HuH-7 (cell line): ENCODE data around the gene ARHGEF17.

Source experiments
- DNase-seq: peaks from one replicate; pipeline ENCODE4 v3.0.0; 2011; ENCODE audit warnings: low spot score

ARHGEF17 gene

DNA sequence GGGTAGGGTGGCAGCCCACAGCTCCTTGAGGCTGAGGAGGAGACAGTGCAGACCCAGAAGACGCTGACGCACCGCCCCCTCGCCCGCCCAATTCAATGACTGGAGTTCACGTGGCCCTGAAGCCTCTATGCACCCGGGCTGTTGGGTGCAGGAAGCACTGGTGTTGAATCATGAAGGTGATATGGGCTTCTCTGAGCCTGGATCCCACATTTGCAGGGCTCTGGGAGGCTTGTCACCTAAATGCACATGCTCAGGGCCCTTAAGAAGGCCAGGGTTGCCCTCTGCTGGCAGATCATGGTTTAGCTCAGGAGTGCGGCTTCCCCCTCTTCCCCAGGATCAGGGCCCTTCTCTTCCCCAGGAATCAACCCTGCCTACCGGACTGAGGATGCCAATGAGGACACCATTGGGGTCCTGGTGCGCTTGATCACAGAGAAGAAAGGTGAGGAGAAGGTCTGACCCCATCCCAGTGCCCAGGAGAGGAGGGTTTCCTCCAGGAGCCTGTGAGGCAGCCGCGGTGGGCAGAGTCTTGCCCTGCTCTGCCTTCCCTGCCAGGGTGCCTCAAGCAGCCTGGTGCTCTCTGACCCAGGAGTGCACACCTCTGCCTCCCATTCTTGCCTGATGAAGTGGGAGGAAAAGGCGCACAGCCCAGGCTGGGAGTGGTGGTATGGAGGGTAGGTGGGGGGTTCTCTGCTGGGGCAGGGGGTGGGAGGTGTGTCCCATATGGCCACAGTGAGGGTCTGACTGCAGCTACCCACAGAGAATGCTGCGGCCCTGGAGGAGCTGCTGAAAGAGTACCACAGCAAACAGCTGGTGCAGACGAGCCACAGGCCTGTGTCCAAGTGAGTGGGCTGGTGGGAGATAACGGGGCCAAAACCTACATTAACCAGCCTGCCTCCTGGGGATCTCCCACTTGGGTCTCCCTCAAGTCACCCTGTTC, 85.7 kb downstream of the ARHGEF17 start:
- peak; percentile 96 for DNase-seq

DNA sequence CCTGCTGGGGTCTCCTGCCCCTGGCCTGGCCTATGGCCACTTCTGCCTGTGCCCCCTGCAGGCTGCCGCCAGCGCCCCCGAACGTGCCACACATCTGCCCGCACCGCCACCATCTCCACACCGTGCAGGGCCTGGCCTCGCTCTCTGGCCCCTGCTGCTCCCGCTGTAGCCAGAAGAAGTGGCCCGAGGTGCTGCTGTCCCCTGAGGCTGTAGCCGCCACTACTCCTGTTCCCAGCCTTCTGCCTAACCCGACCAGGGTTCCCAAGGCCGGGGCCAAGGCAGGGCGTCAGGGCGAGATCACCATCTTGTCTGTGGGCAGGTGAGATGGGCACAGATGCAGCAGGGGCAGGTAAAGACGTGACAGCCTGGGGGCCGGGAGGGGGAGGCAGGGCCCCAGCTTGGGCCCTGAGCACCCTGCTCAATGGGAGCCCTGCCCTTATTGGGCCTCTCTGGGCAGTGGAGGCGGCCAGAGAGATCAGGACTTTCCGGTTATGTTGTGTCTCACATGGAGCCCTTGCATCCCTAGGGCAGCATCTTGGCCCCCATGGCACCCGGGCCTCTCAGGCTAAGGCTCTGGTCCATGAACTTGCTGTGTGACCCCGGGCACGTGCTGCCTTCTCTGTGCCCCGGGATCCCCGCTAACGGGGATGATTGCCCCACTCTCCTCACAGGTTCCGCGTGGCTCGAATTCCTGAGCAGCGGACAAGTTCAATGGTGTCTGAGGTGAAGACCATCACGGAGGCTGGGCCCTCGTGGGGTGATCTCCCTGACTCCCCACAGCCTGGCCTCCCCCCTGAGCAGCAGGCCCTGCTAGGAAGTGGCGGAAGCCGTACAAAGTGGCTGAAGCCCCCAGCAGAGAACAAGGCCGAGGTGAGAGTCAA, 86.6 kb downstream of the ARHGEF17 start:
- no peak for DNase-seq

DNA sequence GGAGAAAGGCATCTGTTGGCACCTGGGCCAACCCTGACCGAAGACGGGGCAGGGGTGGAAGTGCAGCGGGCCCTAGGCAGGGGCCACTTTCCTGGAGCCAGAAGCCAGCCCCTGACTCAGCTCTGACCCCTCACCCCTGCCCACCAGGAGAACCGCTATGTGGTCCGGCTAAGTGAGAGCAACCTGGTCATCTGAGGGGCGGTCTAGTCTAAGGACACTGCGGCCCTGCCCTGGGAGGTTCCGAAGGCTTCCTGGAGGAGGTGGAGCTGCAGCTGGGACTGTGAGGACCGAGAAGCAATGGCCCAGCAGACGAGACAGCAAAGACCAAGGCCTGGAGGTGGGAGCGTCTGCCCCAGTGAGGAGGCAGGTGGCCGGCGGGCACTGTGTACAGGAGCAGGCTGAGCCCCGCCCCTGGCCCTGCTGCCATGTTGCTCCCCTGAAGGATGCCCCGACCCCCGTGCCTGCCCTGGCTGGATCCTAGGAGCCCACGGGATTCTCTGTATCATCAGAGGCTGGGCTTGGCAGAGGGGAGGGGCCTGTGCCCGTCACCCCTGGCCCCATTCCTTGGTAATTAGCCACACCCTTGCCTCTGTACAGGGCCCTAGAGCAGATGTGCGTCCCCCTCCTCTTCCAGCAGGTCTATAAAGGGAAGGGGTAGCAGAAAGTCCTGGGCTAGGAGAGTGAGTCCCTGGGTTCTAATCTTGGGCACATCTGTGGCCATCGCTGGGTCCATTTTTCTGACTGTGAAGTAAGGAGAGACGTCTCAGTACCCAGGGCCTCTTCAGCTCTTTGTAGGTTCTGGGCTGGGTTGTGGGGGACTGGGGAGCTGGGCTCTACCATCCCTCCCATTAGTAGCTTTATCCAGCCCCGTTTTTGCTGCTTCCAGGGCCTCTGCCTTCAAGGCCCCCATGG, 87.5 kb downstream of the ARHGEF17 start:
- DNase-seq = no peak

DNA sequence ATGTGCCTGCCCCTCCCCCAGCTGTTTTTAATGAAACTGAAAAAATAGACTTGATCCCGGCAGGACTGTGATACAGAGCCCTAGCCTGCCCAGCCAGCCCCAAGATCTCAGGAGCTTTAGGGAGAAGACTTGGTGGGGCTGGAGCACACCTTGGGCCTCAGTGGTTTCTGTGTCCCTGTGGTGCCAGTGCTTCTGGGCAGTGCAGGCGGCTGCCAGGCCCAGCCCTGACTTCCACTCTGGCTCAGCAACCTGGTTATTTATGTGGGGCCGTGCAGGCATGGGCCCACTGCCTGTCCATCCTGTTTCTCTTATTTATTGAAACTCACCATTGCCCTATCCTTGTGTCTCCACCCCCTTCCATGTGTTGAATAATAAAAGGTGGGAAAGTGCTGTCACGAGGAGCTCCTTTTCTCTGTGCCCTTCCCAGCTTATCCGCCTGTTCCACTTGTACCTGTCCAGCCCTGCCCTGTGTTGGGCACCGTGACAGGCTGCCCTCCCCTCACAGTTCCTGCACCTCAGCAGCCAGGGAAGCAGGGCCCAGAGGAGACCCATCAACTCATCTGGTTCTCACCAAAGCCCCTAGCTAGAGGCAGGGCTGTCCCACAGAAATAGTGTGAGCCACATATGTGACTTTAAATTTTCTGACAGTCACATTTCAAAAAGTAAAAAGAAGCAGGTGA, 88.3 kb downstream of the ARHGEF17 start:
- DNase-seq = no peak

DNA sequence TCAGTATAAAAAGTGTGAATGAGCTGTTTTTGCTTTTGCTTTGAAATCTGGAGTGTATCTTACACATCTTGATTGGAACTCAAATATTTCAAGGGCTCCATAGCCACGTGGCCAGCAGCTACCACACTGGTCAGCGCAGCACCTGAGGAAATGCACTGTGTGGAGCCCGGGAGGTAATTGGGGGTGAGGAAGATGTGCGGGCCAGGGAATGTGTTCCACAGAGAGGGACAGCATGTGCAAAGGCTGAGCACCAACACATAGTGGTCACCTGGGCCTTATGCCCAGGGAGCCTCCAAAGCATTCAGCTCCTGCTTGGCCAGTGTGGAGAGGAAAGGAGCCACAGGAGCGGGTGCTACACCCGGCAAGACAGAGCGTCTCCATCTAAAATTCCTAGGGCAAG, 88.9 kb downstream of the ARHGEF17 start:
- DNase-seq = no peak

DNA sequence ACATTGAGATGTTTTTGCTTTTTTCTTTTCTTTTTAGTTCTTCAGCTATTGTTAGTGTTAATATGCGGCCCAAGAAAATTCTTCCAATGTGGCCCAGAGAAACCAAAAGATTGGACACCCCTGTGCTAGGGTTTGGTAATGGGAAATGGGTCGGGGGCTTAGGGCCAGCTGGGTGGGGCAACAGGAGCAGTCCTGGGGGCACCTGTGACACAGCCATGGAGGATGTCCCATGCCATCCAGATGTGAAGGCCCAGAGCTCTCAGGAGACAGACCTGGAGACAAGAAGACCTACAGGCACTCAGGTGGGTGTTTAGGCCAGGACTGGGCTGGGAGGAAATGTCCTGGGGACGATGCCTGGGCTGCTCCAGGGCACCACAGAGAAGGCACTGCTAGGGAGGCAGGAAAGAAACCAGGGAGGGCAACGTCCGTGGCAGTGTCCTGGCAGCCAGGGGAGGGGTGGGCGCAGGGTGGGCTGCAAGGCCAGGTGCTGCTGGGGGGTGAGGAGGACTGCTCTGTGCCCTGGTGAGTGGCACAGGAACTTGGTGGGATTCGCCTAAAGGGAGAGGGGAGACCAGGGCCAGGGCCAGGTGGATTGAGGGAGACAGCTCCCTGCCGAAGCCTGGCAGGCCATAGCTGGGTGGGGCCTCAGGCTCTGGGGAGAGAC, 89.5 kb downstream of the ARHGEF17 start:
- DNase-seq = no peak

DNA sequence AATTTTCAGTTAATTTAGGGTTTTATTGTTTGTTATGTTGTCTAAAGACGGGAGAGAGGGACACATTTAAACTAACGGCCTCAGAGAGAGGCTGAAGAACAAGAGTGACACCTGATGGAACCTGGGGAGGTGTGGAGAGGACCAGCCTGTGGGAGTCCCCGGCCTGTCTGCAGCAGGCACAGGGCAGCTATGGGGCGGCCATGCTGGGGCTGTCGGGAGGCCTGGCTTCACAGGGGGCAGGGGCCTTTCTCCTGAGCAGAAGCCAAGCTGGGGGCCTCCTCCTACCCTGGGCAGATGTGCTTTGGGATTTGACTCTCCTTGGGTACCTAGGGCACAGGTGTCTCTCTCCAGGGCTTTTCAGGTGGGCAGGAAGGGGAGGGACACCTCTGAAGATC, 90.1 kb downstream of the ARHGEF17 start:
- no peak for DNase-seq

DNA sequence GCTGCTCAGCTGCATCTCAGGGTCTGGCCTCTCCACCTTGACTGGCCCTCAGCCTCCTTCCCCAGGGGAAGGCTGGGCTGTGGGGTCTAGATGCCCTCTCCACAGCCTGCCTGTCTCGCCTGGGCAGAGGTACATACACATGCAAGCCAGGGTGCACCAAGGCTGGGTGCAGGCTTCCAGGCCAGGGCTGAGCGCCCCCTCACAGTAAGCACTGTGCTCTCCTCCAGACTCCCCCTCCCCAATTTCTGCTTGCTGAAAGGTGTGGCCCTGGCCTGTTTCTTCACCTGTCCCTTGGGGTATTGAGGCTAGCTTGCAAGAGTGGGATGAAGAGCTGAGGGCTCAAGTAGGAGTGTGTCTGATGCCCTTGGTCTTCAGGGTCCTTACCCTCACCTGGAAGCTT, 90.6 kb downstream of the ARHGEF17 start:
- no peak for DNase-seq

DNA sequence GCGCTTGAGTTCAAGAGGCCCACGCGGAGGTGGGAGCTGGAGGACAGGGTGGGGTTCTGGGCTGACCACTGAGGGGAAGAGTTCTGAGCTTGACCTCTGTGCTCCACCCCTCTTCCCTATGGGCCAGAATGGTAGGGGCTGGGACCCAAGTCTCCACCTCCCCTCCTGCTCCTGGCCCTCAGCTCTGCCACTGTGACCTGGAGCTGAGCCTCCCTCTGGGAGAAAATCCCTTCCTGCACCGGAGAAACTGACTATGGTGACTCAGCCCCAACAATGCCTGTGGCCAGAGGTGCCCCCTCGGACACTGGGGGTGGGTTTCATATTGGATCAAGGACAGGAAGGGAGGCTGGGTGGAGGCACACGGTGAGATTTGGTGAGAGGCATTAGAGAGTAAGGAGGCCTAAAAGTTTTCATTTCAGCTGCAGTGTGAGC, 91.1 kb downstream of the ARHGEF17 start:
- no peak for DNase-seq

DNA sequence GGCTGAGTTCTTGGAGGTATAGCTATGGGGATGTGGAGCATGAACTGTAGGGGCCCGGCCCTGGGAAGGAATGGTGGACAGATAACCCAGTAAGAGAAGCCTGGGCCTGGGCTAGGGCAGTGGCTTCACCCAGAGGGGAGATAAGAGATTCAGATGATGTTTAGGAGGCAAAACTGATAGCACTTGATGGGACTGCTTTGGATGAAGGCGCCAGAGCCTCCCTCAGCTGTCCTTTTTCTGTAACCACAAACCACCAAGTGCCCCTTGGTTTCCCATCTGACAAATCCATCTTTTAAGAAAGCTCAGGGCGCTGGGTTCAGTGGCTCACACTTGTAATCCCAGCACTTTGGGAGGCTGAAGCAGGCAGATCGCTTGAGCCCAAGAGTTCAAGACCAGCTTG, 91.6 kb downstream of the ARHGEF17 start:
- no peak for DNase-seq

DNA sequence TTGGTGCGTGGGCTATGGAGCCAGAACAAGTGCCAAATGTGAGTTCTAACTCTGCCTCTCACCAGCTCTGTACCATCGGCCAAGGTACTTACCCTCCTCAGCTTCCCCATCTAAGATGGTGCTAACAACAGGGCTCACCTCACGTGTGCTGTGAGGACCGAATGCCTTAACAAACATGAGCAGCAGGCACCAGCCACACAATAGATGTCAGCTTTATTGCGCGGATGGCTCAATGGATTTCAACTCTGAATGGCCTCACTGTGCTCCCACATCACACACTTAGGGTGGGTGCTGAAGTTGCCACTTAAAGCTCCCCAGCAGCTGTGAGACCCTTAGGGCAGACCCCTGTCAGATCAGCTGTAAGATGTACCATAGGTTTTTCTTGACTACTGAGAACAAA, 92.2 kb downstream of the ARHGEF17 start:
- DNase-seq = no peak

DNA sequence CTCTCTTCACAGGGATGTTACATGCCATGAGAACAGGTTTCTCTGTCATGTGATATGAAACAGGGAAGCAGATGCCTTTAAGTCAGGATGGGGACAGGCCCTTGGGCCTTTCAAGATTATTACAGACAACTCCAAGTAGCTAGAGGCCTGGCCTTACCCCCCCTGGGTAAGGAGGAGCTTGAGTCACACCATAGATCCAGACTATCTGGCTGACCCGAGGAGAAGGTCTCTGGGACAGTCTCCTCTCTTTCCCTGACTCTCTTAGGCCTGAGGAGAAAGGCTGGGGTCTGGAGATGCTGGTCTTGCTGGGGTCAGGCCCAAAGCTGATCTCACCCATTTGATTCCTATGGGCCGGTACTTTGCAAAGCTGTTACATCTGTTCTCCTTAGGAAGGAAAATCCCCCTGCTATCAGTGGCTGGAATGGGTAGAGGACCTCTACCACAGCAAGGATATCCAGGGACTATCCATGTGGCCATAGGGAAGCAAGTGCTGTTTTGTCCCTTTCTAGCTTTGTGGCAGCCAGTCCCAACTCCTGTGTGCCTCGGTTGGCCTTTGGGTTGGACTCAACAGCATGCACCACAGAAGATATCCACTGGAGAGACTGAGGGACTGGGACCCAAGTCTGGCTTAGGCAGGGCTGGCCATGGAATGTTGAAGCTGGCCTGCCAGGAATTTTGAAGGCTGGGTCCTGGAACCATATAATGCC, 93.3 kb downstream of the ARHGEF17 start:
- no peak for DNase-seq

DNA sequence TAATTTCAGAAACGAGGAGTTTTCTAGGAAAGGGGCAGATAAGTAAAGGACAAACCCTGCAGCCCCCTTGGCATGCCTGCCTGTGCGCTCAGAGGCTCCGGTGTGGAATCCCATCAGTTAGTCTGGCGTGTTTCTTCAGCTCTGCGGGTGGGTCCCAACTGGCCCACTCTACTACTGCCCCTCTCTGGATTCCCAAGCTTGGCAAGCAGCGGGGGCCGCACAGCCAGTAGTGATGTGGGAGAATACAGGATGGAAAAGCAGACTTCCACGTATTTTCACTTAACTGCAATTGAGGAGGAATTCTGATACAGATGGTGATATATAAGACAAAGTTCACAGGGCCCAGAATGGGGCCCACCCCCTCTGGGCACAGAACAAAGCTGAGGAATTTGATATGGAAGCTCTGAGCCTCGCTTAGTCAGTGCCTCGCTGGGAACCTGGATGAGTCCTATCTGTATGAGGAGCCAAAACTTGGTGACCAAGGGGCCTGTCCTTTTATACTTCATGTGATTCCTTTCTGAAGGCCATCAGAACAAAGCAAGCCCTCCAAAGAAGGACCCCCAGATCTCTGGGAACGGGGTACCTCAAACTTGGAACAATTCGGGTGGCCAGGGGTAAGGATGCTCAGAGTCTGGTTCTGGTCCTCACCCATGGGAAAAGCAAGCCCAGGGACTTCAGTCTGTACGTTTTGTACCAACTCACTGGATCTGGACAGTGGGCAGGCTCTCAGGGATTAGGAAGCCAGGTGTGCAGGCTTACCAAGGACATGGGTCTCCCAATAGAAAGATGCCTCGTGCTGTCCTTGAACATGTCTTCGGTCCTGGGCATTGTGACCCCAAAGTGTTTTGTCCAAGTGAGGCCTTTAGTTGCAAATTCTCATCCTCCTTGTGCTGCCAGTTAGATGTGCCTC, 94.1 kb downstream of the ARHGEF17 start:
- DNase-seq = no peak

DNA sequence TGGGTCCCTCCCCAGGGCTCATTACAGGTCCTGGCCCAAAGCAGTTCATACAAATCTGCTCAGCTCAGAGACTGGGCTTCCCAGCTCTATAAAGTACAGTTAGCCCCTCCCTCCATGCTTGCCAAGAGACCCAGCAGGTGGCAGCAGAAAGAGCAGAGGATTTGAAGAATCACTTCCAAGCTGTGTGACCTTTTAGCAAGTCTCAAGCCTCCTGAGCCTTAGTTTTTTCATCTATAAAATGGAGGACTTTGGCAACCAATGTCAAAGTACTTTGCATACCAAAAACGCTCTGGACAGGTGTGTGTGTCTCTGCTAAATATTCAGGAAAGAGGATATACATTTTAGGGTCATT, 94.7 kb downstream of the ARHGEF17 start:
- DNase-seq = no peak

DNA sequence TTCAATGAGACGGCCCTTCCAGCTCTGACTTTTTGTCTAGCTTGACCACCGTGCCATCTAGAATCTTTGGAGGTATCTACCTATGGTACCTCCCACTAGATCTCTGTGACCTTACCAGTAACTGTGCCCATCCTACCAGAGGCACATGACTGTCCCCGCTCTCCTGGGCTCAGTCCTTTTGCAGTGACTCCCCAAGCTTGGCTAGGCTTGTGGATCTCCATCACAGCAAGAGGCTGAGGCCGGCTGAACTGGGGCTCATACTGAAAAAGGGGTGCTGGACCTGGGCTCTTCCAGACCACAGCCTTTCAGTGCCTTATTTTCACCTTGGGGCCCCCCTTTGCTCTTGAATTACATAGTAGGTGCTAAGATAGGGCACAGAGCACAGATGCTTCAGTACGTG, 95.5 kb downstream of the ARHGEF17 start:
- no peak for DNase-seq

DNA sequence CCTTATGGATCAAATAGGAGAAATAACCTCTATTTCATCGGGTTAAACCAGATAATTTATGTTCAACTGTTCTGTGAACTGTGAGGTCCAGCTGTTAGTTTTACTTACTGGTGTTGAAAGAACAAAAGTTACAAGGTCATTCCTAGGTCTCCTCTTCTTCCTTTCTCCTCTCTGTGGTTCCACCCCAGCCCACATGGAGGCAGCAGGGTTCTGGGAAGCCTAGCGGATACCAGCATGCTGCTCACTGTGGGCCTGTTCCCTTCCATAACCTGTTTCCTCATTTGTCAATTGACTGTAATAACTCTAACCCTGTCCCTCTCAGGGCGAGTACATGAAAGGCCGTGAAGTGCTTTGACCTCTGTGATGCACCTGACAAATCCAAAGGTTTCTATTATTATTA, 96.0 kb downstream of the ARHGEF17 start:
- DNase-seq = peak; percentile 73

DNA sequence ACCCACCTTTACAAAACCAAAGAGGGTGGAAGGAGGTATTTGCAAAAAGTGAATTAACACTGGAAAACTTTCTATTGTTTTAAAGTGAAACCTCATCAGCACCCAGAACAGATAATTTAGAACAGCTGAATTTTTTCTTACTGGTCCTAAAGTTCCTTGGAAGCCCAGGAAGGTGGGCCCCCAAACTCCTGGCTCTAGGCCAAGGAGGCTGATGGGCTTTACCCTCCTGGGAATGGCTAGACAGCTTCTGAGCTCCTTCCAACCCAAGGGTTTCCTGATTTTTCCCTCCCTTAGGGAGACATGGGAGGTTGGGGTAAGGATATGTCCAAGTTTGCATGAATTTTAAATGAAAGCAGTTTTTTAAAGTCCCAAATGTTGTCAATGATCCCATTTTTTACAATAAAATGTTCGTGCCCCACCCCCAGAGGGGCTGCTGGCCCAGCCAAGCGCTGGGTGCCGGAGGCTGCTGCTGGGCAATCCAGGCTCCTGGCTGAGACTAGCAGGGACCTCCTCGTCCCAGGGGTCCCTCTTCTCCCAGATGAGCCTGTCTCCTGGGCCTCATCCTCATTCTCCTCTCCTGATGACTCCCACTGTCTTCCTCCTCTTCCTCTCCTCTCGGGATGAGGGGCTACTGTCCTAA, 96.5 kb downstream of the ARHGEF17 start:
- no peak for DNase-seq

DNA sequence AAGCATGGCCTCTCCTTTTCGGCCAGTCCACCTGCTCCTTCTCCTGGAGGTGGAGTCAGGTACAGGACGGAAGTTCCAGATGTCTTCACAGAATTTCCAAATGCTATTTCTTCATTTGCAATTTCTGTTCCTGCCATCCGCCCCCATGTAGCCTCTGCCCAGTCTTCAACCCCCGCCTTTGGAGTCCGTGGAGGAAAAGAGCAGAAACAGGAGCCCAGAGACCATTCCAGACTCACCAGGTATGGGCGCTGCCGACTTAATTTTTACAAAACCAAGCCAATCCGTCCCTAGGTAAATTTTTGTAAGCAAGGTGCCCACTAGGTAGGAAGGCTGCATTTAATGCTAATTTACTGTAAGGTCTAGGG, 97.1 kb downstream of the ARHGEF17 start:
- no peak for DNase-seq

DNA sequence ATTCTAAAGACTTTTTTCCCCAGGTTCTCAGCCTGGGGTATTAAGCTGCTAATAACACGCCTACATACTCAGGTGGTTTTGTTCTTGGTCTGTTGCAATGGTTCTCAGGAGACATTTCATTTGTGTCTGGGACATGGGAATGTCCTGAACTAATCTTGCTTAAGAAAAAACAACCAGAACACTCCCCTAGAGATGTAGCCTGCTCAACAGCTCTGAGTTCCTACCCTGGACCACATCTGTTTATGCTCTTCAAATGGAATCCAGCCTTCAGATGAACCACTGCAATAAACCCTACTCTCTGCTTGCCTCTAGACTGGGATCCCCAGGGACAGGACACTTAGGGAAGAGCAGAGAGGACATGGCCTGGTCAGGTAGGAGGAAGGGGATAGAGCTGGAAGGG, 98.1 kb downstream of the ARHGEF17 start:
- no peak for DNase-seq
